Thyroid gland (tissue), 4 donors: ENCODE measurements around the gene RBM41. TPM values are rescaled to one million over a fixed set of nuclear protein-coding genes. Genes with fewer than 3 reads are reported as not detected.

Experiments
- DNase-seq, 2 donors: peaks; one replicate each; pipeline ENCODE4 v3.0.0-alpha.2; 2019
- H3K27ac ChIP-seq, 3 donors: fragments of 200-600 bp; sonication (generic); 1 replicate in 2 of 3; 2 replicates in 1 of 3; pipeline ENCODE4 v1.5.1; 2016 to 2019; ENCODE audit warnings: mild to moderate bottlenecking in 1 of 3, moderate library complexity in 1 of 3
- H3K27me3 ChIP-seq: fragments of 200-600 bp; sonication (generic); one replicate; pipeline ENCODE4 v1.5.1; 2019
- H3K36me3 ChIP-seq, 2 donors: fragments of 200-600 bp; sonication (generic); one replicate each; pipeline ENCODE4 v1.5.1; 2016 to 2019
- H3K4me1 ChIP-seq, 2 donors: fragments of 200-600 bp; sonication (generic); one replicate each; pipeline ENCODE4 v1.5.1; 2017 to 2019
- H3K4me3 ChIP-seq, 3 donors: fragments of 200-600 bp; sonication (generic); replicated peaks in 1 of 3; 1 replicate in 2 of 3; 2 replicates in 1 of 3; pipeline ENCODE4 v1.5.1; 2016; ENCODE audit warnings: mild to moderate bottlenecking in 1 of 3
- H3K9me3 ChIP-seq: fragments of 200-600 bp; sonication (generic); one replicate; pipeline ENCODE4 v1.5.1; 2017
- POLR2A ChIP-seq, 2 donors: fragments of 450-650 bp; IDR thresholded peaks; one replicate each; pipeline ENCODE4 v1.6.1; 2017; ENCODE audit warnings: antibody characterized with exemption in 2 of 2, mild to moderate bottlenecking in 2 of 2, moderate library complexity in 1 of 2
- WGBS, 2 donors: methylation state at CpG; one replicate each; pipeline ENCODE4 v1.1.5; 2017; 5-methylcytosine and 5-hydroxymethylcytosine counted together
- intact Hi-C: fragments of 100-400 bp; cut with DNase I; formaldehyde crosslinking; loops from one replicate; pipeline ENCODE4 v1.15.1; 2023
- total RNA-seq, 4 donors: library from RNA; depleted of rRNA; stranded (reverse); fragments of >200 nt; gene quantifications; one replicate each; pipeline ENCODE4 v1.2.3, GENCODE V29; 2016
- TF ChIP-seq, protein P1 (sequence below), 6 experiments: fragments of 200-600 bp in 3 of 6; fragments of 450-650 bp in 3 of 6; sonication (generic) in 3 of 6; IDR thresholded peaks; one replicate each; pipeline ENCODE4 v1.5.1; 2016 to 2019; ENCODE audit warnings: antibody characterized with exemption in 6 of 6, mild to moderate bottlenecking in 2 of 6, inconsistent platforms in 1 of 6, moderate library complexity in 1 of 6

RBM41 gene
- total RNA-seq, 4 donors from 2014 or later = 24.0 to 48.8 (median 30.5) TPM

DNA sequence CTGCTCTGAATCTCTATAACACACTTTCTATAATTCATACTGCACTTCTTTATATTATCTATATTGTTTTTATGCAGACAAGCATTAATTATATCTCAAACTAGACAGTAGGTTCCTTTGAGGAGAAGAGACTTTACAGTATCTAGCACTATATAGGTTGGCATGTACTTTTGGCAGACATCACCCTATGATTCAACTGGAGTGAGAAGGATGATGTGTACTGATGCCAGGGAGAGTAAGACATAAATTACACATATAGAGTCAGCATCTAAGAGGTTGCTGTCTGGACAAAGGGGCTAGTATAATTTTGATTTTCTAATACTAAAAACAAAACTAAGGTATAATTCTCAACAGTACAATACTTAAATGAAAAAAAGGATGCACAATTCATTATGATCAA lies 5.1 kb upstream of the RBM41 start:
- no peaks in the 10 kb centered on the region for H3K36me3 ChIP-seq

DNA sequence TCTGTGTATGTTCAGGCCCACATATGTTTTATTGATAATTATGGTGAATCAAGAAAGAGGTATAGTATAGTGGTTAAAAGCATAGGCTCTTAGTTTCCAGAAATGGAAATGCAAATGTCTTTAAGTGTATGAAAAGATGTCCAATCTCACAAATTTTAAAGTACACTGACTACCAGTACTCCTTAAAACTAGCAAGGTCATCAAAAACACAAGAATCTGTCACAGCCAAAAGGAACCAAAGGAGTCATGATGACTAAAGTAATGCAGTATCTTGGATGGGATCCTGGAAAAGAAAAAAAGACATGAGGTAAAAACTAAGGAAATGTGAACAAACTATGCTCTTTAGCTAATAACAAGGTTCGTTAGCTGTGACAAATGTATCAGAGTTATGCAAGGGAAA lies 661 bp upstream of the RBM41 start:
- H3K4me1 ChIP-seq = peaks cover 0 to 6% of the 10 kb centered on the region in 2 donors
- no peaks in the 10 kb centered on the region for H3K27me3 ChIP-seq
- DNase-seq = no peak
- H3K4me3 ChIP-seq = no peak overlapping the region
- H3K27ac ChIP-seq = no peak overlapping the region
- no peaks in the 10 kb centered on the region for H3K36me3 ChIP-seq
- H3K9me3 ChIP-seq = no peaks in the 10 kb centered on the region
- 86 to 96% methylated on average over 1 of the region's 1 CpG for WGBS, 2 donors
- TF ChIP-seq, protein P1, sequence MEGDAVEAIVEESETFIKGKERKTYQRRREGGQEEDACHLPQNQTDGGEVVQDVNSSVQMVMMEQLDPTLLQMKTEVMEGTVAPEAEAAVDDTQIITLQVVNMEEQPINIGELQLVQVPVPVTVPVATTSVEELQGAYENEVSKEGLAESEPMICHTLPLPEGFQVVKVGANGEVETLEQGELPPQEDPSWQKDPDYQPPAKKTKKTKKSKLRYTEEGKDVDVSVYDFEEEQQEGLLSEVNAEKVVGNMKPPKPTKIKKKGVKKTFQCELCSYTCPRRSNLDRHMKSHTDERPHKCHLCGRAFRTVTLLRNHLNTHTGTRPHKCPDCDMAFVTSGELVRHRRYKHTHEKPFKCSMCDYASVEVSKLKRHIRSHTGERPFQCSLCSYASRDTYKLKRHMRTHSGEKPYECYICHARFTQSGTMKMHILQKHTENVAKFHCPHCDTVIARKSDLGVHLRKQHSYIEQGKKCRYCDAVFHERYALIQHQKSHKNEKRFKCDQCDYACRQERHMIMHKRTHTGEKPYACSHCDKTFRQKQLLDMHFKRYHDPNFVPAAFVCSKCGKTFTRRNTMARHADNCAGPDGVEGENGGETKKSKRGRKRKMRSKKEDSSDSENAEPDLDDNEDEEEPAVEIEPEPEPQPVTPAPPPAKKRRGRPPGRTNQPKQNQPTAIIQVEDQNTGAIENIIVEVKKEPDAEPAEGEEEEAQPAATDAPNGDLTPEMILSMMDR (IDR thresholded peaks at IDR 0.05) = no peak
- no peak for TF ChIP-seq POLR2A (IDR thresholded peaks at IDR 0.05)
- intact Hi-C loops = no loop called here

More for the DNA sequence above, 5.1 kb upstream of the RBM41 start:
- Histone ChIP-seq H3K4me3 (no peak overlapping the region), H3K27me3 (no peaks in the 10 kb centered on the region), H3K4me1 (no peaks in the 10 kb centered on the region), H3K9me3 (no peaks in the 10 kb centered on the region), H3K27ac (no peak overlapping the region)
- no peak for DNase-seq
- intact Hi-C loops = no loop called here
- no peak for TF ChIP-seq POLR2A (IDR thresholded peaks at IDR 0.05)
- TF ChIP-seq, protein P1 (IDR thresholded peaks at IDR 0.05) = no peak

DNA sequence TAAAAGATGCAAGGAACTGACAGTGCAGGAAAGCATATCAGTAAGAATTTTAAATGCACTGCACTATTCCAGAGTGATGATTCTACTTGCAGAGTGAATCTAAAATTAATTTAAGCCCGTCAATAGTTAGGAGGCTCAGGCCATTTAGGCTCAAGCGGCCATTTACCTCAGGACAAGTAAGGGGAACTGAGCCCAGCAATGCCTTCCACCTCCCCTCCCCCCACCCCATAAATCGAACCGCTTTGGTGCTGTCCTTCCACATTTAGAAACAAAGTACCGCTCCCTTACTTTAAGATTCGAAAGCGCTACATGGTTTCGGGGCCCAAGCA lies 665 bp downstream of the RBM41 start:
- 0 to 11% methylated on average over 3 to 5 of the region's 8 CpGs for WGBS, 2 donors
- no peak for DNase-seq
- peaks cover 0 to 6% of the 10 kb centered on the region in 2 donors for H3K4me1 ChIP-seq
- TF ChIP-seq, protein P1 (IDR thresholded peaks at IDR 0.05) = no peak
- TF ChIP-seq POLR2A (IDR thresholded peaks at IDR 0.05) = no peak
- no peaks in the 10 kb centered on the region for H3K9me3 ChIP-seq
- H3K4me3 ChIP-seq = peak overlapping the region in 2 of 3 donors; percentile 38 to 44
- H3K27ac ChIP-seq = peak overlapping the region in 1 of 3 donors; percentile 72
- intact Hi-C loops = no loop called here
- no peaks in the 10 kb centered on the region for H3K27me3 ChIP-seq
- peaks cover 0 to 2% of the 10 kb centered on the region in 2 donors for H3K36me3 ChIP-seq

DNA sequence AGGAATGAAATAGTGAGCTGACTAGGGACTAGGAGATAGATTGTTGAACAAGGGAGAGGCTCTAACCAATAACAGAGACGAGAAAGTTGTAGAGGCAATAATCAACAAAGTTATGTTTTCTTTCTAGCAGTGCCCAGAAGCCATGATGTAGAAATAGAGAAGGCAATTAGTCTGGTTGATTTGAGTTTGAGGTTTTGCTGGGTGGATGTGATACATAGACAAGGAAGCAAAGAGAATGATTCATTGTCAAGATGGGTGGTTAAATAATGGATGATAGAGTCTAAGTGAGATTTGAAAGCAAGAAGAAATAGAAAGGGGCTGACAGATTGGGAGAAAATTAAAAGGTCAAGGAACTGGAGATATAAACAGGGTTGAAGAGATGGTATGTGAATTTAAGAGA lies 11.2 kb downstream of the RBM41 start:
- H3K9me3 ChIP-seq = no peaks in the 10 kb centered on the region
- TF ChIP-seq, protein P1 (IDR thresholded peaks at IDR 0.05) = no peak
- TF ChIP-seq POLR2A (IDR thresholded peaks at IDR 0.05) = no peak
- WGBS, 2 donors = 94 to 97% methylated on average over 1 of the region's 1 CpG
- H3K36me3 ChIP-seq = peaks cover 0 to under 1% of the 10 kb centered on the region in 2 donors
- H3K27me3 ChIP-seq = no peaks in the 10 kb centered on the region
- DNase-seq = no peak
- no peaks in the 10 kb centered on the region for H3K4me1 ChIP-seq
- H3K4me3 ChIP-seq = no peak overlapping the region
- H3K27ac ChIP-seq = no peak overlapping the region
- intact Hi-C loops = no loop called here

DNA sequence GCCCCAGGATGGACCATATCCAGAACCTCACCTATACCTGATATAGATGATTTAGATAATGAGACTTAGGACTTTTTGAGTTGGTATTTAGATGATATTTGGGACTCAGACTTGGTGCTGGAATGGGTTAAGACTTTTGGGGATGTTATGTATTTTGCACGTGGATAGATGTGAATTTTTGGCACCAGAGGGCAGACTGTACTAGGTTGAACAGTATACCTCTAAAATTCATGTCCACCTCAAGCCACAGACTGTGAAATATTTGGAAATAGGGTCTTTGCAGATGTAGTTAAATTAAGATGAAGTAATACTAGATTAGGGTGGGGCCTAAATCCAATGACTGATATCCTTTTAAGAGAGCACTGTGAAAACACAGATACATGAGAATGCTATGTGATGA lies 15.6 kb downstream of the RBM41 start:
- no peak for DNase-seq

More for the DNA sequence above, 15.6 kb downstream of the RBM41 start:
- no peak overlapping the region for H3K27ac ChIP-seq
- no peaks in the 10 kb centered on the region for H3K27me3 ChIP-seq
- H3K4me3 ChIP-seq = no peak overlapping the region
- H3K4me1 ChIP-seq = no peaks in the 10 kb centered on the region
- intact Hi-C loops = no loop called here
- TF ChIP-seq, protein P1 (IDR thresholded peaks at IDR 0.05) = peak in 1 of 6 experiments; percentile 17
- TF ChIP-seq POLR2A (IDR thresholded peaks at IDR 0.05) = no peak
- WGBS, 2 donors = 9 to 15% methylated on average over 1 of the region's 1 CpG
- no peaks in the 10 kb centered on the region for H3K36me3 ChIP-seq
- no peaks in the 10 kb centered on the region for H3K9me3 ChIP-seq
